ENCODE results near the gene CTF1.

GRCh38 chr16:30926937-30927788 lies 30.7 kb downstream of the CTF1 start:
- TF ChIP-seq GATA3 (IDR thresholded peaks at IDR 0.05; ENCODE audit: low read depth, low read length) (no peak), GATA2 (IDR thresholded peaks at IDR 0.05; ENCODE audit: low read depth, low read length) (no peak)
